ENCODE results near the gene RAB31. TPM values are rescaled to one million over a fixed set of nuclear protein-coding genes. Genes with fewer than 3 reads are reported as not detected.

RAB31 gene
- total and polyA plus RNA-seq, 2 of the 13 experiments (the other 11 are each of a cell fraction or from before 2014, with no cell fraction given): 1.1 to 1.7 TPM

DNA sequence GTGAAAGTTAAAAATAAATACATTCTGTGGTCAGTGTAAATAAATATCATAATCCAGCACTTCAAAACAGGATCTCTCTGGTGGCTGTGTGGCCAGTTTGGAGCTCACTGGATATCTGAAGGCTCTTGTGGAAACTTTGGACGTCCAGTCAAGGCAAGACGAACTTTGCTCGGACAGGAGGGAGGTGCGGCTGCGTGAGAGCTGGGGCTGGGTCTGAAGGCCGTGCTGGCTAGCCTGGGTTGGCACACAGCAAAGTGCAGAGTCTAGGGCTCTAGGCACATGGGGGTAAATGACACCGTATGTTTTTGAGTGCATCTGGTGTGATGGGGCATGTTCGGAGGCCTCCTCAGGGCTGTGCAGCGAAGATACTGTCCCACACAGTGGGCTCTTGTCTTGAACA, 98.8 kb downstream of the RAB31 start (continued):
- TF ChIP-seq, protein P1, sequence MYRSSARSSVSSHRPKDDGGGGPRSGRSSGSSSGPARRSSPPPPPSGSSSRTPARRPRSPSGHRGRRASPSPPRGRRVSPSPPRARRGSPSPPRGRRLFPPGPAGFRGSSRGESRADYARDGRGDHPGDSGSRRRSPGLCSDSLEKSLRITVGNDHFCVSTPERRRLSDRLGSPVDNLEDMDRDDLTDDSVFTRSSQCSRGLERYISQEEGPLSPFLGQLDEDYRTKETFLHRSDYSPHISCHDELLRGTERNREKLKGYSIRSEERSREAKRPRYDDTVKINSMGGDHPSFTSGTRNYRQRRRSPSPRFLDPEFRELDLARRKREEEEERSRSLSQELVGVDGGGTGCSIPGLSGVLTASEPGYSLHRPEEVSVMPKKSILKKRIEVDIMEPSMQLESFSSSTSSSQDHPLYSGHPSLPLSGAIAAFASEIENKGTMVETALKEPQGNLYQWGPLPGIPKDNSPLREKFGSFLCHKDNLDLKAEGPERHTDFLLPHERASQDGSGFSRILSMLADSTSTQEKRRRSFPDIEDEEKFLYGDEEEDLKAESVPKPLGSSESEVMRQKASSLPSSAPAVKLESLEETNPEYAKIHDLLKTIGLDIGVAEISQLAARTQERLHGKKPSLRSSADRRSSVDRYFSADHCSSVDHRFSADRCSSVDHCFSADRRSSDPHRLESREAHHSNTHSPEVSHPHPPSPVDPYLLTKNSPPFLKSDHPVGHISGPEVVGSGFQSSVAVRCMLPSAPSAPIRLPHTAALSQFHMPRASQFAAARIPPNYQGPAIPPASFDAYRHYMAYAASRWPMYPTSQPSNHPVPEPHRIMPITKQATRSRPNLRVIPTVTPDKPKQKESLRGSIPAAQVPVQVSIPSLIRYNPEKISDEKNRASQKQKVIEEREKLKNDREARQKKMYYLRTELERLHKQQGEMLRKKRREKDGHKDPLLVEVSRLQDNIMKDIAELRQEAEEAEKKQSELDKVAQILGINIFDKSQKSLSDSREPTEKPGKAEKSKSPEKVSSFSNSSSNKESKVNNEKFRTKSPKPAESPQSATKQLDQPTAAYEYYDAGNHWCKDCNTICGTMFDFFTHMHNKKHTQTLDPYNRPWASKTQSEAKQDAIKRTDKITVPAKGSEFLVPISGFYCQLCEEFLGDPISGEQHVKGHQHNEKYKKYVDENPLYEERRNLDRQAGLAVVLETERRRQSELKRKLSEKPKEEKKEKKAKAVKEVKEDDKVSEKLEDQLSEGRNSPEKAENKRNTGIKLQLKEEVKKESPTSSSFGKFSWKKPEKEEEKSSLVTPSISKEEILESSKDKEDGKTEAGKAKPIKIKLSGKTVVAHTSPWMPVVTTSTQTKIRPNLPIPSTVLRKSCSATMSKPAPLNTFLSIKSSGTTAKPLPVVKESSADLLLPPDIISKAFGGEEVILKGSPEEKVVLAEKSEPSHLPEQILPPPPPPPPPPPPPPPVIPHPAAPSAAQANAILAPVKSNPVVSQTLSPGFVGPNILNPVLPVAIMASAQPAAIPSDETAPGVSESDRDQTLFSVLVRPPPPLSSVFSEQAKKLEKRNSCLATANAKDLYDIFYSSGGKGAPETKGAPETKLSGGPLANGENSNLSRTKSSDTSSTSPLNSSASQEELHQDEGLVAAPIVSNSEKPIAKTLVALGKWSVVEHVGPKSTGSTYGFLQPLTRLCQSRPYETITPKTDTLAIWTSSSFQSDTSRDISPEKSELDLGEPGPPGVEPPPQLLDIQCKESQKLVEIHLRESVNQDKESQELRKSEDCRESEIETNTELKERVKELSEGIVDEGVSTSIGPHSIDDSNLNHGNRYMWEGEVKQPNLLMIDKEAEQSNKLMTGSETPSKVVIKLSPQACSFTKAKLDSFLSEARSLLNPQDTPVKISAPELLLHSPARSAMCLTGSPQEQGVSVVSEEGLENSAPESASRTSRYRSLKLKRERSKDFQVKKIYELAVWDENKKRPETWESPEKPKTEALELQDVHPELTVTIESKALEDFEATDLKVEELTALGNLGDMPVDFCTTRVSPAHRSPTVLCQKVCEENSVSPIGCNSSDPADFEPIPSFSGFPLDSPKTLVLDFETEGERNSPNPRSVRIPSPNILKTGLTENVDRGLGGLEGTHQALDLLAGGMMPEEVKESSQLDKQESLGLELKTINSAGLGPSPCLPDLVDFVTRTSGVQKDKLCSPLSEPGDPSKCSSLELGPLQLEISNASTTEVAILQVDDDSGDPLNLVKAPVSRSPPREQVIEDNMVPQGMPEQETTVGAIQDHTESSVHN (CRISPR knock-in tag; IDR thresholded peaks at IDR 0.05): no peak
- TF ChIP-seq ZNF790 (CRISPR knock-in tag; IDR thresholded peaks at IDR 0.05; ENCODE audit: borderline replicate concordance) (no peak), CHCHD3 (CRISPR knock-in tag; IDR thresholded peaks at IDR 0.05) (no peak), ZNF605 (CRISPR knock-in tag; IDR thresholded peaks at IDR 0.05) (no peak), ZNF616 (CRISPR knock-in tag; IDR thresholded peaks at IDR 0.05; ENCODE audit: low read depth) (no peak), ZNF234 (CRISPR knock-in tag; conservative IDR thresholded peaks at IDR 0.05) (no peak), ADNP (CRISPR knock-in tag; IDR thresholded peaks at IDR 0.05) (no peak), SOX13 (IDR thresholded peaks at IDR 0.05) (no peak), SOX13 (CRISPR knock-in tag; conservative IDR thresholded peaks at IDR 0.05 in 1 of 2, IDR thresholded peaks at IDR 0.05 in 1 of 2) (peak in 1 of 2 experiments; percentile 67; a peak in 2 of 4 replicates), DNMT3B (CRISPR knock-in tag; conservative IDR thresholded peaks at IDR 0.05) (no peak), SOX5 (CRISPR knock-in tag; IDR thresholded peaks at IDR 0.05; ENCODE audit: borderline replicate concordance) (peak; percentile 26; the same call in 1 of the 2 replicates), ELF1 (CRISPR knock-in tag; IDR thresholded peaks at IDR 0.05) (no peak)
- TF ChIP-seq, protein P2, sequence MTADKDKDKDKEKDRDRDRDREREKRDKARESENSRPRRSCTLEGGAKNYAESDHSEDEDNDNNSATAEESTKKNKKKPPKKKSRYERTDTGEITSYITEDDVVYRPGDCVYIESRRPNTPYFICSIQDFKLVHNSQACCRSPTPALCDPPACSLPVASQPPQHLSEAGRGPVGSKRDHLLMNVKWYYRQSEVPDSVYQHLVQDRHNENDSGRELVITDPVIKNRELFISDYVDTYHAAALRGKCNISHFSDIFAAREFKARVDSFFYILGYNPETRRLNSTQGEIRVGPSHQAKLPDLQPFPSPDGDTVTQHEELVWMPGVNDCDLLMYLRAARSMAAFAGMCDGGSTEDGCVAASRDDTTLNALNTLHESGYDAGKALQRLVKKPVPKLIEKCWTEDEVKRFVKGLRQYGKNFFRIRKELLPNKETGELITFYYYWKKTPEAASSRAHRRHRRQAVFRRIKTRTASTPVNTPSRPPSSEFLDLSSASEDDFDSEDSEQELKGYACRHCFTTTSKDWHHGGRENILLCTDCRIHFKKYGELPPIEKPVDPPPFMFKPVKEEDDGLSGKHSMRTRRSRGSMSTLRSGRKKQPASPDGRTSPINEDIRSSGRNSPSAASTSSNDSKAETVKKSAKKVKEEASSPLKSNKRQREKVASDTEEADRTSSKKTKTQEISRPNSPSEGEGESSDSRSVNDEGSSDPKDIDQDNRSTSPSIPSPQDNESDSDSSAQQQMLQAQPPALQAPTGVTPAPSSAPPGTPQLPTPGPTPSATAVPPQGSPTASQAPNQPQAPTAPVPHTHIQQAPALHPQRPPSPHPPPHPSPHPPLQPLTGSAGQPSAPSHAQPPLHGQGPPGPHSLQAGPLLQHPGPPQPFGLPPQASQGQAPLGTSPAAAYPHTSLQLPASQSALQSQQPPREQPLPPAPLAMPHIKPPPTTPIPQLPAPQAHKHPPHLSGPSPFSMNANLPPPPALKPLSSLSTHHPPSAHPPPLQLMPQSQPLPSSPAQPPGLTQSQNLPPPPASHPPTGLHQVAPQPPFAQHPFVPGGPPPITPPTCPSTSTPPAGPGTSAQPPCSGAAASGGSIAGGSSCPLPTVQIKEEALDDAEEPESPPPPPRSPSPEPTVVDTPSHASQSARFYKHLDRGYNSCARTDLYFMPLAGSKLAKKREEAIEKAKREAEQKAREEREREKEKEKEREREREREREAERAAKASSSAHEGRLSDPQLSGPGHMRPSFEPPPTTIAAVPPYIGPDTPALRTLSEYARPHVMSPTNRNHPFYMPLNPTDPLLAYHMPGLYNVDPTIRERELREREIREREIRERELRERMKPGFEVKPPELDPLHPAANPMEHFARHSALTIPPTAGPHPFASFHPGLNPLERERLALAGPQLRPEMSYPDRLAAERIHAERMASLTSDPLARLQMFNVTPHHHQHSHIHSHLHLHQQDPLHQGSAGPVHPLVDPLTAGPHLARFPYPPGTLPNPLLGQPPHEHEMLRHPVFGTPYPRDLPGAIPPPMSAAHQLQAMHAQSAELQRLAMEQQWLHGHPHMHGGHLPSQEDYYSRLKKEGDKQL (CRISPR knock-in tag; IDR thresholded peaks at IDR 0.05; ENCODE audit: low read depth): no peak
- TF ChIP-seq, protein P3, sequence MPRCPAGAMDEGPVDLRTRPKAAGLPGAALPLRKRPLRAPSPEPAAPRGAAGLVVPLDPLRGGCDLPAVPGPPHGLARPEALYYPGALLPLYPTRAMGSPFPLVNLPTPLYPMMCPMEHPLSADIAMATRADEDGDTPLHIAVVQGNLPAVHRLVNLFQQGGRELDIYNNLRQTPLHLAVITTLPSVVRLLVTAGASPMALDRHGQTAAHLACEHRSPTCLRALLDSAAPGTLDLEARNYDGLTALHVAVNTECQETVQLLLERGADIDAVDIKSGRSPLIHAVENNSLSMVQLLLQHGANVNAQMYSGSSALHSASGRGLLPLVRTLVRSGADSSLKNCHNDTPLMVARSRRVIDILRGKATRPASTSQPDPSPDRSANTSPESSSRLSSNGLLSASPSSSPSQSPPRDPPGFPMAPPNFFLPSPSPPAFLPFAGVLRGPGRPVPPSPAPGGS (CRISPR knock-in tag; IDR thresholded peaks at IDR 0.05): no peak
- TF ChIP-seq, protein P4, sequence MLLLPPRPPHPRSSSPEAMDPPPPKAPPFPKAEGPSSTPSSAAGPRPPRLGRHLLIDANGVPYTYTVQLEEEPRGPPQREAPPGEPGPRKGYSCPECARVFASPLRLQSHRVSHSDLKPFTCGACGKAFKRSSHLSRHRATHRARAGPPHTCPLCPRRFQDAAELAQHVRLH (CRISPR knock-in tag; IDR thresholded peaks at IDR 0.05; ENCODE audit: borderline replicate concordance, low read depth): peak; percentile 60; the same call in 1 of the 2 replicates
